Natural killer cell treated with Interleukin-12 subunit alpha and Interleukin-12 subunit beta and Interleukin-15 and Interleukin-18, amount 100 ng/mL, for 72 hours (primary cell): ENCODE measurements around the gene DVL1. TPM values are rescaled to one million over a fixed set of nuclear protein-coding genes. Genes with fewer than 3 reads are reported as not detected.

Source experiments
- ATAC-seq, 2 donors: fragments of 150-1000 bp; cut with Tn5 transposase in 1 of 2; sonication (Bioruptor Pico), chemical (Tn5 transposase) in 1 of 2; 2 replicates each; pipeline ENCODE4 v1.10.0; 2021
- DNase-seq: peaks from one replicate; pipeline ENCODE4 v3.0.0; 2022; ENCODE audit warnings: low spot score
- H3K27ac Mint-ChIP-seq, 2 donors: 1 replicate in 1 of 2; 2 replicates in 1 of 2; pipeline ENCODE4 v1.8.0; 2022; ENCODE audit warnings: mixed read lengths in 2 of 2, mild to moderate bottlenecking in 1 of 2, moderate library complexity in 1 of 2
- H3K27me3 Mint-ChIP-seq, 2 donors: 1 replicate in 1 of 2; 2 replicates in 1 of 2; pipeline ENCODE4 v1.8.0; 2022; ENCODE audit warnings: mixed read lengths in 2 of 2
- H3K36me3 Mint-ChIP-seq: one replicate; pipeline ENCODE4 v1.8.0; 2022; ENCODE audit warnings: mixed read lengths
- H3K4me1 Mint-ChIP-seq, 2 donors: 1 replicate in 1 of 2; 2 replicates in 1 of 2; pipeline ENCODE4 v1.8.0; 2022; ENCODE audit warnings: low read depth in 2 of 2, mixed read lengths in 2 of 2, mild to moderate bottlenecking in 1 of 2
- H3K4me3 Mint-ChIP-seq: one replicate; pipeline ENCODE4 v1.8.0; 2022; ENCODE audit warnings: mixed read lengths
- H3K9me3 Mint-ChIP-seq: 2 replicates; pipeline ENCODE4 v1.8.0; 2022; ENCODE audit warnings: mixed read lengths
- total RNA-seq, 2 donors: library from RNA; stranded (reverse); gene quantifications; one replicate each; pipeline ENCODE4 v1.2.3, GENCODE V29; 2022

The DVL1 gene
- total RNA-seq, 2 donors from 2014 or later = 29.4 to 66.5 TPM

DNA sequence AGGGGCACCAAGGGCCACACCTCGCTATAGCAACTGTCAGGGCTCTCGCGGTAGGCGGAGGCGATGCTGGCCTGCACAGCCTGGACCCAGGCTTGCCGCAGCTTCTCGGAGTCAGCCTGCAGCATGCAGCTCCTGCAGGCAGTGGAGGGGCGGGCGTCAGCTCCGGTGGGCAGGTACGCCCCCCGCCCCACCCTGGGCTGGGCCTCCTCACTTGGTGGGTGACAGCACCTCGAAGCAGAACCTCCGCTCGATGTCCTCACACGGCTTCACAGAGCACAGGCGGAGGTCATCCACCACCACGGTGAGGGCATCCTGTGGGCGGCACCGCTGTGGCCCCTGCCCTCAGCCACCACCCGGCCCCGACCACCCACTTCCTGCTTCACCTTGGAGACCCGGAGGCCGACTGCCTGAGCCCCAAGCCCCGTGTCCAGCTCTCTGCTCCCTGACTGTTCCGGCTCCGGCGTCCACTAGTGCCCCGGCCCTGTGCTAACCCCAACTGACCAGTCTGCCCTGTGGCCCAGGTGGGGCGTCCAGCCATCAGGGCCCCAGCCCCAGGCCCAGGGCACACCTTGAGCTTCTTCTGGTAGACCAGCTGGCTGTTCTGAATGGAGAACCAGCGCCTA is 51.3 kb downstream of the DVL1 start:
- Mint-ChIP-seq H3K27me3 (no peaks in the 10 kb centered on the region), H3K36me3 (no peaks in the 10 kb centered on the region), H3K4me3 (no peak overlapping the region), H3K4me1 (no peaks in the 10 kb centered on the region), H3K9me3 (no peaks in the 10 kb centered on the region), H3K27ac (no peak overlapping the region)
- ATAC-seq (peak in 1 of 2 donors; percentile 2), DNase-seq (no peak)

DNA sequence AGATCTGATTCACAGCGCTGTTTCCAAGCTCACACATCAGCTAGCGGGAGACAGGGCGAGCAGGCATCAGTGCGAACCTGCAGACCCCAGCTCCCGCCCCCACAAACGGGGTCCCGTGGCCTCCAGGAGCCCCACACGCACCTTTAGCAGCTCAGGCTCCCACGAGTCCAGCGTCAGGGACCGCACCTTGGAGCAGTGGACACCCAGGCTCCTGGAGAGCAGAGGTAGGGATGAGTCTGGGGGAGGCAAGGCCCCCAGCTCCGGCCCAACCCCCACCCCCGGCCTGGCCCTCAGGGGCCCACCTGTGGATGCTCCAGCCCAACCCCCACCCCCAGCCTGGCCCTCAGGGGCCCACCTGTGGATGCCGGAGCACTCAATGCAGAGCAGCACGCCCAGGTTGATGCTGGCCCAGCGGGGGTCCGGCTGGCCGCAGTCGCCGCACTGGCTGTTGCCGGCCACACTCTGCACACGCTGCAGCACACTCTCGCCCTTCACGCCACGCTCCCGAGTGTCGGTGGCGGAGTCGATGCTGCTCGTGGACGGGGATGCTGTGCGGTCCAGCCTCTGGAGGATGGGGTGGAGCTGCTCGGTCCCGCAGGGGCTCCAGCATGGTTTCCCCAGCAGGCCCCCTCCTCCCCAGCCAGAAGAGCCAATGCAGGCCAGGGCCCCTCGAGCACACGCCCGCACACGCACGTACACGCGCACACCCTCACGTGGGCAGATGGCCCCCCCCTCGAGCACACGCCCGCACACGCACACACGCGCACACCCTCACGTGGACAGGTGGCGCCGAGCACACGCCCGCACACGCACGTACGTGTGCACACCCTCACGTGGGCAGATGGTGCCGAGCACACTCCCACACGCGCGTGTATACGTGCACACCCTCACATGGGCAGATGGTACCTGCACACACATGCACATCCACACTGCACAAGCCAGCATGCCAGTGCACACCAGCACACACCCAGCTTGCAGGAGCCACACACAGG is 52.9 kb downstream of the DVL1 start:
- no peak for DNase-seq
- ATAC-seq = no peak
- H3K27ac Mint-ChIP-seq = no peak overlapping the region
- no peaks in the 10 kb centered on the region for H3K4me1 Mint-ChIP-seq
- no peak overlapping the region for H3K4me3 Mint-ChIP-seq
- no peaks in the 10 kb centered on the region for H3K36me3 Mint-ChIP-seq
- no peaks in the 10 kb centered on the region for H3K27me3 Mint-ChIP-seq
- H3K9me3 Mint-ChIP-seq = no peaks in the 10 kb centered on the region

DNA sequence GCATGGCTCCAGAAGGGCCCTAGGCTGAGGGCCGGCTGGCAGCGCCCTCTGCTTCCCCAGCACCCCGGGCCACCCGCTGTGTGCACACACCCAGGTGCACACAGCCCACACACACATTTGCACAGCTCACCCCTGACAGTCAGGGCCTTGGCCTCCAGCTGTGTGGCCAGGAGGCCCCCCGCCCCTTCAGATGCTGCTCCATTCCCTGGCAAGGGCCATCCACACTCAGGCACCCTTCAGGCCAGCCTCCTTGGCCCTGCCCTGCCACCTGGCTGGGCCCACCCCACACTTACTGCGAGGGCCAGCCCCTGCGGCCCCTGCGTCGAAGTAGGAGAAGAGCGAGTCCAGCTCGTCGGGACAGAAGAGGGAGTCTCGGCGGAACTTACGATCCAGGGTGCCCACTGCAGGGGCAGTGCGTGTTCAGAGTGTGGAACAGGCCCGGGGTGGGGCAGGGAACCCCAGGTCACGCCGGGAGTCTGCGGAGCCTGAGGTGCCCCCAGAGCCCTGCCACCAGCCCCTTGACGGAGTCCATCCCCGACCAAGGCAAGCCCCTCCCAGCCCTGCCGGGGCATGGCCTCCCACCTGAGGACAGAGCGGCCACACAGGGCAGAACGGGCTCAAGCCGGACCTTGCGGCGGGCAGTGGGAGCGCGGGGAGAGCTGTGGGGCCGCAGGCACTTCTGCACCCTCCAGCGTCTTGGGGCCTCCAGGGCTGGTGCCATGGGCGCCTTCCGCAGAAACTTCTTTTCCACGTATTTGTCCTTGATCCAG is 53.9 kb downstream of the DVL1 start:
- H3K36me3 Mint-ChIP-seq = no peaks in the 10 kb centered on the region
- no peaks in the 10 kb centered on the region for H3K27me3 Mint-ChIP-seq
- DNase-seq = no peak
- no peak overlapping the region for H3K27ac Mint-ChIP-seq
- no peak for ATAC-seq
- no peaks in the 10 kb centered on the region for H3K4me1 Mint-ChIP-seq
- H3K4me3 Mint-ChIP-seq = no peak overlapping the region
- no peaks in the 10 kb centered on the region for H3K9me3 Mint-ChIP-seq

DNA sequence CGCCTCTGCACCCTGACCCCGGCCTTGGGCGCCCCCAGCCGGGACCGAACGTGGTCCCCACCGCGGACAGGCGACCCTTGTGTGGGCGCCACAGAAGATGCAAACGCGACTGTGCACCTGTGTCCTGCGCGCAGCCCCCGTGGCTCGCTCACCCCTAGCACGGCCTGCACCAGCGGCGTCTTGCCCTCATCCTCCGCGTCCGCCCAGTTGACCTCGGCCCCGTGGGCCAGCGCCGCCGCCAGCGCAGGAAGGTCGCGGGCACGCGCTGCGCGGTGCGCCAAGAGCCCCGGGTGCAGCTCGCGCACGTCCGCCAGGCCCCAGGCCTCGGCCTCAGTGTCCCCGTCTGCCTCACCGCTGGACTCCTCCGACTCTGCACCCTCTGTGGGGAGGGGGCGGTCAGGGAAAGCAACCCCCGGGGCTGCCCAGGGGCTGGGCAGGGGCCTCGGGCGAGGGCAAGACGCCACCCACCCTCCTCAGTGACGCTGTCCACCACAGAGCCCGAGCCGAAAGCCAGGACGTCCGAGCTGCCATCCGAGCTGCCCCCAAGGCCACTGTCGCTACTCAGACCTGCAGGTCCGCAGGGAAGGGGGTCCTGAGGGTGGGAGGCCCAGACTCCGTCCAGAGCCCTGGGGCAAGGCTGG is 54.8 kb downstream of the DVL1 start:
- ATAC-seq (no peak), DNase-seq (no peak)
- H3K4me1 Mint-ChIP-seq = no peaks in the 10 kb centered on the region
- H3K27ac Mint-ChIP-seq = no peak overlapping the region
- no peak overlapping the region for H3K4me3 Mint-ChIP-seq
- H3K36me3 Mint-ChIP-seq = no peaks in the 10 kb centered on the region
- no peaks in the 10 kb centered on the region for H3K27me3 Mint-ChIP-seq
- H3K9me3 Mint-ChIP-seq = no peaks in the 10 kb centered on the region

DNA sequence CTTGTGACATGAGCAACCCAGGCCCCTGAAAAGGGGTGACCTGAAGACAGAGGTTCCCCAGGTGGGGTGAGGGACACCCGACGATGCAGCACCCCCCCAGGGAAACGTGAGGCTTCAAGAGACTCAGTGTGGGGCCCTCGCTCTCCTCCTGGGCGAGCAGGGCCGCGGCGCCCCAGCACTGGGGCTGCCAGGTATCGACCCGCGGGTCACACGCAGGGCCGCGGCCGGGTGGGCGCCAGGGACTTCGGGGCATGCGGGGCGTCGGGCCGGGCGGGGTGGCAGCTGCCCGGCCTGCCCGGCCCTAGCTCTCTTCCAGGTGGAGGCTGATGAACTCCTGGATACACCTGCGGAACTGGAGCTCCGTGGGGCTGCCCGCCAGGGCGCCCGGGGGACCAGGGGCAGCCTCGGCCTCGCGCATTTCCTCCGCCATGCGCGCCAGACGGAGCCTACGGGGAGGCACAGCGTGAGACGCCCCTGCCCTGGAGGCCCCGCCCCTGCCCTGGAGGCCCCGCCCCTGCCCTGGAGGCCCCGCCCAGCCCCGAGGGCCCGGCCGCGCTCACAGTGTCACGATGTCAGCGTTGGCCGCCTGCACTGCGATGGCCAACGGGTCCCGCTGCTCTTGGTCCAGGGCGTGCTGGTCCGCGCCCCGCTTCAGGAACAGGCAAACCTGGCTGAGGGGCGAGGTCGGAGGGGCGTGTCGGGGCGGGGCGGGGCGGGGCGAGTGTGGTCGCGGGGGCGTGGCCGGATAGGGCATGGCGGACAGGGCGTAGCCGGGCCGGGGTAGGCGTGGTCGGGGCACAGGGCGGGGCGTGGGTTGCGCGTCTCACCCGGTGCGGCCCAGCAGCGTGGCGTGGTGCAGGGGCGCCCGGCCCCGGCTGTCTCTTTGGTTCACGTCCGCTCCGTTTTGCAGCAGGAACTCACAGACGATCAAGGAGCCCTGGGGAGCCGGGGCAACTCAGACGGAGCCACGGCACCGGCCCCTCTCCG is 55.7 kb downstream of the DVL1 start:
- Mint-ChIP-seq H3K4me1 (no peaks in the 10 kb centered on the region), H3K27ac (no peak overlapping the region), H3K9me3 (no peaks in the 10 kb centered on the region), H3K36me3 (no peaks in the 10 kb centered on the region), H3K4me3 (no peak overlapping the region), H3K27me3 (no peaks in the 10 kb centered on the region)
- no peak for ATAC-seq
- DNase-seq = no peak

DNA sequence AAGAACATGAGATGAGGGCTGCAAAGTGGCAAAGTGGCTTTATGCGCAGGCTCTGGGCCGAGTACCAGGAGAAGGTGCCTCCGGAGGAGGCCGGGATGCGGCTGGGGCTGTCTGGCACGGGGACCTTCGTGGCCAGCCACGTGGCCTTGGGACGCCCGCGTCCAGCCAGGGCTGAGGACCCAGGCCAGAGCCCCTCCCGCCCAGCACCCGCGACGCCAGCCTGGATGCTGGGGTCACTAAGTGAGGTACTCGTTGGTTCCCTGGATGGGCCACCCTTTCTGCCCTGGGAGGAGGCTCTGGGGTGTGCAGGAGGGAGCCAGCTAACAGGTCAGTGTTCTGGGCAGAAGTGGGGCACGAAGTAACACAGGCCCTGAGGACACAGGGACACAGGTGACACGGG is 56.4 kb downstream of the DVL1 start:
- no peak for ATAC-seq
- DNase-seq = no peak
- H3K27ac Mint-ChIP-seq = no peak overlapping the region
- H3K27me3 Mint-ChIP-seq = no peaks in the 10 kb centered on the region
- no peaks in the 10 kb centered on the region for H3K9me3 Mint-ChIP-seq
- H3K4me3 Mint-ChIP-seq = no peak overlapping the region
- H3K4me1 Mint-ChIP-seq = no peaks in the 10 kb centered on the region
- no peaks in the 10 kb centered on the region for H3K36me3 Mint-ChIP-seq

DNA sequence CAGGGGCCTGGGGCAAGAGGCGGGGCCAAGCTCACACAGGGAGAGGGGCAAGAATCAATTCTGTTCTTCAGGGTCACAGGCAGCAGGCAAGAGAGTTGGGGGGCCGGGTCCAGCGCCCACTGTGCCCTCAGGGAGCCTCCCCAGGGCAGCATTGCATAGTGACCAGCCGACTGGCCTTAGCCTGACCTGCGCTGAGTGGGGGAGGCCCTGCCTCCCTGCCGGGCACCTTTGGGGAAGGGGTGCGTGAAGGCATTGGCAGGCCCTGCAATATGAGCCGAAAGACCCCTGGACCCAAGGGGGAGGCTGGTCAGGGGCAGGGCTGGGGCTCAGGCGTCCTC is 56.8 kb downstream of the DVL1 start:
- Mint-ChIP-seq H3K4me1 (no peaks in the 10 kb centered on the region), H3K36me3 (no peaks in the 10 kb centered on the region), H3K27me3 (no peaks in the 10 kb centered on the region), H3K9me3 (no peaks in the 10 kb centered on the region), H3K4me3 (no peak overlapping the region), H3K27ac (no peak overlapping the region)
- ATAC-seq (no peak), DNase-seq (no peak)

DNA sequence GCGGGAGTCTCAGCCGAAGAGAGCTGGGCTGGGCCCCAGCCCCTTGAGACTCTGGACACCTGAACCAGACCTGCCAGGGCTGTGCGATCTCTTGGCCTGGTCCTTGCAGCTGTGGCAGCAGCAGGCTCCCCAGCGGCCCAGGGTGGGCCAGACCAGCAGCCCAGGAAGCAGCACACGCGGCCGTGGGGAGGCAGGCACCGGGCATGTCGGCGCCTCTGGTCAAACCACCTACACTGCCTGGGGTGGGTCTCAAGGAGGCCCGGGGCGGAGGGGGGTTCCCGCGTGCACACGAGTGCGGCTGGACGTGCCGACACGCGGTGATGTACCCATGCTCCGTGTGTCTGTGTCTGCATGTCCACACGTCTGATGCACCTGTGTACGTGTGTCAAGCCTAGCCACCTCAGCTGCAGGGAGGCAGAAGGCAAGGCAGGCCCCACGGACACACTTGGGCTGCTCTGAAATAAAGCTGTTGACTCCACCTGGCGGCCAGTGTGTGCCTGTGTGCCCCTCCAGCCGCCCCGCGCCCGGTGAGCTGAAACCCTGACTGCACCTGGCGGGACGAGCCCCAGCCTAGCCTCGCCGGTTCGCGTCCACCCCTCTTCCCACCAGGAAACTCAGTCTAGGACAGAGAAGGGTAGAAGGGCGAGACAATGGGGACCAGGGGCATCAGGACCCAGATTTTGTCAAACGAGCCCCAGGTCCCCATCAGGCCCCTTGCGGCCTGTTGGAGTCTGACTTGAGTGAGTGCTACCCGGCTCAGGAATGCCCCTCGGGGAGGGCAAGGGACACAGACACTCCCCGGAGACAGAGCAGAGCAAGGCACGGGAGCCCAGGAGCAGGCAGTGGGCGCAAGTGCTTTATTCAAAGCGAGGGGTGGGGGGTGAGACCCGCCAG is 57.4 kb downstream of the DVL1 start:
- Mint-ChIP-seq H3K4me3 (no peak overlapping the region), H3K36me3 (no peaks in the 10 kb centered on the region), H3K27me3 (no peaks in the 10 kb centered on the region), H3K27ac (no peak overlapping the region), H3K9me3 (no peaks in the 10 kb centered on the region), H3K4me1 (no peaks in the 10 kb centered on the region)
- ATAC-seq (peak; percentile 5 to 41), DNase-seq (no peak)

DNA sequence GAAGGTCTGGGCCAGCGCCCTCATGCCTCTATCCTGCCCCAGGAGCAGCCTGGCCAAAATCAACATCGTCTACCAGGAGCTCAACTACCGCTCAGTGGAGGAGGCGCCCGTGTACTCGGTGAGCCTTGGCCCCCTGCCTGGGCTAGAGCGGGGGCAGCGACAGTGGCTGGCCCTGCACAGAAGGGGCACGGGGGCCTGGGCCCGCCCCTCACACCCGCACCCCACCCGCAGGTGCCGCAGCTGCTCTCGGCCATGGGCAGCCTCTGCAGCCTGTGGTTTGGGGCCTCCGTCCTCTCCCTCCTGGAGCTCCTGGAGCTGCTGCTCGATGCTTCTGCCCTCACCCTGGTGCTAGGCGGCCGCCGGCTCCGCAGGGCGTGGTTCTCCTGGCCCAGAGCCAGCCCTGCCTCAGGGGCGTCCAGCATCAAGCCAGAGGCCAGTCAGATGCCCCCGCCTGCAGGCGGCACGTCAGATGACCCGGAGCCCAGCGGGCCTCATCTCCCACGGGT is 58.1 kb downstream of the DVL1 start:
- Mint-ChIP-seq H3K27me3 (no peaks in the 10 kb centered on the region), H3K27ac (no peak overlapping the region), H3K9me3 (no peaks in the 10 kb centered on the region), H3K4me3 (no peak overlapping the region), H3K36me3 (no peaks in the 10 kb centered on the region), H3K4me1 (no peaks in the 10 kb centered on the region)
- ATAC-seq (no peak), DNase-seq (no peak)

DNA sequence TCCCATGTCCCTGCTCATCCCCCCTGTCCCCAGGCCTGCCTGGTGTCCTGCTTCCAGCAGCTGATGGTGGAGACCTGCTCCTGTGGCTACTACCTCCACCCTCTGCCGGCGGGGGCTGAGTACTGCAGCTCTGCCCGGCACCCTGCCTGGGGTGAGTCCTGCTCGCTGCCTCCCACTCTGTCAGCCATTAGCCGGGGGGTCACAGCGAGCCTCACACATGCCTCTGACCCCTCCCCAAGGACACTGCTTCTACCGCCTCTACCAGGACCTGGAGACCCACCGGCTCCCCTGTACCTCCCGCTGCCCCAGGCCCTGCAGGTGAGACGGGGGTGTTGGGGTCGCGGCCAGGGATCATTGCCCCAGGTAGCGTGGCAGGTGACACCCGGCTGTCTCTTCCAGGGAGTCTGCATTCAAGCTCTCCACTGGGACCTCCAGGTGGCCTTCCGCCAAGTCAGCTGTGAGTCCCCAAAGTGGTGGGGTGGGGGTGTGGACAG is 58.9 kb downstream of the DVL1 start:
- H3K27me3 Mint-ChIP-seq = no peaks in the 10 kb centered on the region
- no peak overlapping the region for H3K4me3 Mint-ChIP-seq
- H3K4me1 Mint-ChIP-seq = no peaks in the 10 kb centered on the region
- DNase-seq (no peak), ATAC-seq (peak in 1 of 2 donors; percentile 62)
- no peak overlapping the region for H3K27ac Mint-ChIP-seq
- no peaks in the 10 kb centered on the region for H3K36me3 Mint-ChIP-seq
- no peaks in the 10 kb centered on the region for H3K9me3 Mint-ChIP-seq

DNA sequence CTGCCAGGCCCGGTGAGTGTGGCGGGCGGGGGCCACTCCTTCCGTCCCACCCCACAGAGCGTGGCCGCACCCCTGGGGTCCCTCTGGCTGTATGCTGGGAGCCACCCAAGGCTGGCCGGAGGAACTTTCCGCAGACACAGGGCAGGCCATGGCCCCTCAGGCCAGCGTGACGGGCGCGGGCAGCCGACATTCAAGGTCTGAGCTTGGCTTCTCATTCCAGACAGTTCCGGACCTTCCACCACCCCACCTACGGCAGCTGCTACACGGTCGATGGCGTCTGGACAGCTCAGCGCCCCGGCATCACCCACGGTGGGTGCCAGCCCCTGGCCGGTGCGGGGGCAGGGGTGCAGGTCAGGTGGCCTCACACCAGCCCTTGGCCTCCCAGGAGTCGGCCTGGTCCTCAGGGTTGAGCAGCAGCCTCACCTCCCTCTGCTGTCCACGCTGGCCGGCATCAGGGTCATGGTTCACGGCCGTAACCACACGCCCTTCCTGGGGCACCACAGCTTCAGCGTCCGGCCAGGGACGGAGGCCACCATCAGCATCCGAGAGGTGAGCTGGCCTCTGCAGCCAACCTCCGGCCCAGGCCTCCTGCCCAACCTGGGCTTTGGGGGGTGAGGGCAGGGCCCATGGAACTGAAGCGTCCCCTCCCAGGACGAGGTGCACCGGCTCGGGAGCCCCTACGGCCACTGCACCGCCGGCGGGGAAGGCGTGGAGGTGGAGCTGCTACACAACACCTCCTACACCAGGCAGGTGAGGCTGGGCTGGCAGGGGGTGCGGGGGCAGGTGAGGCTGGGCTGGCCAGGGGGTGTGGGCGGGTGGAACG is 61.7 kb downstream of the DVL1 start:
- Mint-ChIP-seq H3K9me3 (no peaks in the 10 kb centered on the region), H3K27me3 (no peaks in the 10 kb centered on the region), H3K36me3 (no peaks in the 10 kb centered on the region), H3K4me1 (peaks cover 0 to 3% of the 10 kb centered on the region in 2 donors), H3K4me3 (no peak overlapping the region), H3K27ac (no peak overlapping the region)
- ATAC-seq (no peak), DNase-seq (no peak)
